GM19025 (cell line): Measurements from ENCODE around the gene MTURN.

ENCODE experiments used
- ATAC-seq: cut with Tn5 transposase; IDR thresholded peaks from one replicate; pipeline ENCODE4 v1.9.1; 2021; ENCODE audit warnings: mild to moderate bottlenecking, low read depth, moderate library complexity; ENCODE audit not compliant: unreplicated experiment

MTURN gene

DNA sequence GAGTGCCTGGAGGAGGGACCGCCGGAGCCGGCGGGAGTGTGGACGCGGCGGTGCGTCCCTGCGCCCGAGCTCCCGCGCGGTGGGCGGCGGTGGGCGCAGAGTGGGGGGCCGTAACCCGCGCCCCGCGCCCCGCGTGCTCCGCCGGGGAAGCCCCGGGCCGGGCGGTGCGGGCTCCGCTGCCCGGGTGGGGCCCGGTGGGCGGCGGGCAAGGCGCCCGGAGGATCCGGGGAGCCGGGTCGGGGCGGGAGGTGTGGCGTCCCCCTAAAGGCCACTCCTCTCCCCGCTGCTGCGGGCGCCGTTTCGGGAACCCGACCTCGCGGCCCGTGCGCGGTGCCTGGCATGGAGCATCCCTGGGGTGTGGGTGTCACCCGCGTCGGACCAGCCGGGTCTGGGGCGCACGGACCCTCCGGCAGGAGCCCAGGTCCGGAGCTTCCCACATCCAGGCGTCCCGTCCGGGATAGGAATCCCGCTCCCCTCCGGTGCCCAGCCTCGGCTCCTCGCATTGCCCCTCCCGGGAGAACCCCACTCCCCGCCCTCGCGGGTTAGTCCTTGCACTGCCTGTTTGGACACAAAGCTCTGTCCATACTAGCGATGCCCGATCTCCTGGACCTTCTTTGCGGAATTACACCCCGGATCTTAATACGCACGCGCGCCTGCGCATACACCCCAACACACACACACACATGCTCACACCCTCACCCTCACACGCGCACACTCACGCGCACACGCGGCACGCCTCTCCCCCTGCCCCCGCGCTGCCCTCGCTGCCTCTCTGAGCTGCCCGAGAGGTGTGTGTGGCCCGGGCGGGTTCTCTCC, 723 bp downstream of the MTURN start:
- ATAC-seq = peak; percentile 11

DNA sequence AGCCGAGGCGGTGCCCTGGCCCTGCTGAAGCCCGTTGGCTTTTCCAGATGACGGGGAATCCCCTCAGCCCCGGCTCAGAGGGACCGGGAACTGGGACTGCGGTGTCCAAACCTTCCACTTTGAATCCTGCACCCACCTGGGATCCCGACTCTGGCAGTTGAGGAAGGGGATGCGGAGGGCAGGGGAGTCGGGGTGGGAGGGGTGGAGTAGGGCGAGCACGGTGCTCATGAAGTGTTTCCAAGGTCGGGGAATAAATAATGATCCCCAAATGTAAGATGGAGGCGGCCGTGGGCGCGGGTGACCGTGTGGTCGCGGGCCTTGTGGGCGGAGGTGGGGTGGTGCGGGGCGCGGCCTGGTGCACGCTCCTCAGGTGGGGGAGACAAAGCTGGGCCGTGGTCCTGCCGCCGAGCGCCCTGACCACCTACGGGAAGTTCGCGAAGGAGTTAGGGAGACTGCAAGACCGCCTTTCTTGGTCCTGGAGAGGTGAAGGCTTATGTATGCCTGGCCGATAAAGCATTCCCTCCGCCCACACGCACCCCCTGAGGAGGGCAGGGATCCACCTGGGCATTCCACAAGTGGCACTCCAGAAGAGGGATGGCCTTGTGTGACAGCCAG, 1.4 kb downstream of the MTURN start:
- no peak for ATAC-seq

DNA sequence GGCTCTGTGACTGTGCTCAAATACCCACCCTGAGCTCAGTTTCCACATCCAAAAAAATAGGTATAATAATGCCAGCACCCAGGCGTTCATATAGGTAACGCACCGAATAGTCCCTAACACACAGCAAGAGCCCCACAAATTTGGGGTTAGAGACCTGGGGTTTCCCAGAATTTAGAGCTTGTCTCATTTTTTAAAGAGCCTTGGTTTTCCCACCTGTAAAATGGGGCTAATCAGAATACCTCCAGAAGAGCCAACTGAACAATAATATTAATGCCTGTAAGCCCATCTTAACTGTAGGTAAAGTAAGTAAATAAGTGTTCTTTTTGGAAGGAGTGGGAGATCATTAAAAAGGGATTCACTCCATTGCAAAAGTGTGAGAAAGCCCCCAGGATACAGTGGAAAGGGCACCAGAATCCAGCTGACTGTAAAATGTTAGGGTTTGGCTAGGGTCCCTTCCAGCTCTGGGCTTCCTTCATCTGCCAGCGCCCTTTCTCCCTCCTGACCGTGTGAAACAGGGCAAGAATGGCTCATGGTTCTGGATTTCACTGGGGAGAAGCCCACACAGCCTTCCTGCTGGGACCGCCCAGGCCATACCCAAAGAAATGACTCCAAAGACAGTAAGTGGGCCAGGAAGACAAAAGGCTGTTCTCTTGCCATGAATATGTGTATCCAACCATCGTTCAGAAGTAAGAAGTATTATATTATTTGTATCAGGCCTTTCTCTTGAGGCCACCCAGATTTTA, 2.1 kb downstream of the MTURN start:
- ATAC-seq = no peak

DNA sequence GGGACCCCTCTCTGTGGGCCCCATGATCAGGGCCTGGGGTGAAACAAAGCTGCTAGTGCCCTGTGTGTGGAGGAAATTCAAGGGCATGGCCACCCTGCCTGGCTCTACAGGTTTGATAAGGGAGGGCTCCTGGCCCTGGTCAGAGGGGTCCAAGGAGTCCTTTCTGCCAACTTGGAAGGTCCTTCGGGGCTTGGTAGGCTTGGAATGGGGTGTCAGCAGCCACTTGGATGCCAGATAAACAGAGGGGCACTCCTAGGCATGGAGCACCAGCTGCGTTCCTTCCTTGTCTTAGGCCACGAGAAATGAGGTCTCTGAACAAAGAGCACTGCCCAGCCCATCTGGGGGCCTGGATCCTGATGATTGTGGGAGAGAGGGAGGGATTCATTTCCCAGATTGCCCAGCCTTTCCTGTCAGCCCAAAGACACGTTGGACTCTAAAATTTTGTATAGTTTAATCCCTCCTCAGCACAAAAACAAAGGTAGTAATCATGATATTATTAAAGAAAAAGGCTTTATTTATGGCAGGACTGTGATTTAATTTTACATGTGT, 5.1 kb downstream of the MTURN start:
- no peak for ATAC-seq

DNA sequence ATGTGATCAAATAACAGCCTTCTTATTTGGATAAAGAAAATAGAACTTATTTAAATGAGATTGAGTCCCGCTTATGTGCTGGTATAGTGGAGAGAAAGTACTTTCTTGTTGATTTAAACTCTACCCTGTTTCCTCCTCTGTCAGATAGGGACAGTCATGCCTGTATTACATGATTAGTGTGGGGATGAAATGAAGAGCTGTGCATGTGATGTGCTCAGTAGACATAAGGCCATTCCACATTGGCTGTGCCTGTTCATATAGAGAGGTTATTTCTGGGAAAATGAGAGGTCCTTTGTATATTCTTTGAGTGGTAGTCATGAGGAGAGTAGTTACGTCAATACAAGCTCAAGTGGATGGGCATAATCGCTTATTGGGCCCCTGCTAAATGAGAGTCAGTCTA, 5.7 kb downstream of the MTURN start:
- no peak for ATAC-seq

DNA sequence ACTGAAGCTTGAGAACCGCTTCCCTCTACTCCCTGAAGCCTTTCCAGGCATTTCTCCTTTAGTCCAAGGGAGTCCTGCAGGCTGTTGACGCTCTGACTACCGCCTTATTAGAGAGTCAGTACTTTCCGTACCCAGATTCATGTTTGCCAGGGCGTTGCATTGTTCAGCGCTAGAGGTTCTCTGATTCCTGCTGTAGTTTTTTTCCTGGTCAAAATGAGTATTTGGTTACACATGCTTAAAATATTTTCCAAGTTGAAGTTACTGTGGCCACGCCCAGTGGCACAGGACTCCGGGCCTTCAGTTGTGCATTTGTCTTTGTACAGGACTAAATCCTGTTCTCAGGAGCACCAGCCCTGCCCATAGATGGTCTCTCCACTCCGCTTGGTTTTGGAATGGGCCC, 7.9 kb downstream of the MTURN start:
- no peak for ATAC-seq

DNA sequence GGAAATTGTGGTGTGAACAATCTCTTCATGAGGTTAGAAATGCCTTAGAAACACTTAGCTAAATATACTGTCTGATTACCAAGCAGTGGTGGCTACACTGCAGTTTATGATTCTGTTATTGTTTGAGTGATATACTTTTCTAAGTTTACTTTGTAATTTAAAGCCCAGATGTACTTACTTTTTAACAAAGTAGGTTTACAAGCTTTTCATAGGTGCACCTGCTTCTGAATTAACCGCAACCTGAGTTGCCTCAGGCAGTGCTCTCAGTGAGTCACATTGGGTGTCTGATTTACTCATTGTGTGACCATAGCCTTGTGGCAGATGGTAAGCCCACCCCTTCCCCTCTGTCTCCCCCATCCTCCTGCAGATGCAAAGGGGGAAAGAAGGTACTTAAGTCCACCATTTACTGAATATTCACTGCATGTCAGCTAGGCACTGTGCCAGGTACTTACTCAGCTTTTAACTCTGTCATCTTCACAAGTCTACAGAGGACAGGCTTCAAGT, 9.0 kb downstream of the MTURN start:
- no peak for ATAC-seq

DNA sequence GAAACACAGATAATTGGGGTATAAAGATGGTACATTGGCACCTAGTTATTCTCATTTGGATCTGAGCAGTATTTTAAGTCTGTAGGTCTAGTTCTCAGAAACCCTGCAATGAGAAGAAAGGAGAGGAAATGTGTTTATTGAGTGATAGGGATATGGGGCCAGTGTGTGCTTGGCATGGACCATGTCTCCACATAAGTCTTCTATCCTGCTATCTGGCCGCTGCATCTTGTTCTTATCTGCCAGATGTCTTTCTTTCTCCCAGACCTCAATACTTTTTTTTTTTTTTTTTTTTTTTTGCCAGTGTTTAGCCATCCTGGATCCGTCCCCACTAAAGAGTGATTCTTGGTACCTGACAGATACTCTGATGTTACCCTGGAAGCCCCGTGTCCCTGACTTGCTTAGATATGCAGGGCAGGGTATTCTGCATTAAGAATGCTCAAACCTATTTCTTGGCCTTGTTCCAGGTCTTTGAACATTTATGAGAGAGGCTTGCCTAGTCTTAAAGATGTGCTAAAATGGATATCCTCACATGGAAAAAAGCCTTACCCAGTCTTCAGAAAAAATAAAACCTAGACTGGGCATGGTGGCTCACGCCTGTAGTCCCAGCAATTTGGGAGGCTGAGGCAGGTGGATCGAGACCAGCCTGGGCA, 10.0 kb downstream of the MTURN start:
- no peak for ATAC-seq

DNA sequence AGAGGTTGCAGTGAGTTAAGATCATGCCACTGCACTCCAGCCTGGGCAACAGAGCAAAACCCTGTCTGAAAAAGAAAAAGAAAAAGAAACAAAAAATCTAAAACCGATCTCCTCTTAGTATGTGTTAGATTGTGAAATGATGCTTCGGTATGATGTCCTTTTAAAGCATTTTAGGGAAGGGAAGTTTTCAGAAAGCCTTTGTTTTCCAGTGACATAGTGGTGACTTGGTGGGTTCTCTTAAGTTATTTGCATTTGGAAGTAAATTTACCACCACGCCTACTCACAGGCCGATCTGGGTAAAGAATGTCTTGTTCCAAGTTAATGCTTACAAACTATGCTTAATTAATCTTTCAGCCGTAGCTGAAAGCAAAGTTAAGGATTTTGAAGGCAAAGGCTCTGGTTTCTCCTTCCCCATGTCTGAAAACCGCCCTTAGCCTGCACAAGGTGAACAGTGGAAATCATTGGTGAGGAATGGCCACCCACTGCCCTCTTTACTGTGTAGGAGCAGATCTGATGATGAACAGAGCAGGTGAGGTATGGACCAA, 10.7 kb downstream of the MTURN start:
- no peak for ATAC-seq

DNA sequence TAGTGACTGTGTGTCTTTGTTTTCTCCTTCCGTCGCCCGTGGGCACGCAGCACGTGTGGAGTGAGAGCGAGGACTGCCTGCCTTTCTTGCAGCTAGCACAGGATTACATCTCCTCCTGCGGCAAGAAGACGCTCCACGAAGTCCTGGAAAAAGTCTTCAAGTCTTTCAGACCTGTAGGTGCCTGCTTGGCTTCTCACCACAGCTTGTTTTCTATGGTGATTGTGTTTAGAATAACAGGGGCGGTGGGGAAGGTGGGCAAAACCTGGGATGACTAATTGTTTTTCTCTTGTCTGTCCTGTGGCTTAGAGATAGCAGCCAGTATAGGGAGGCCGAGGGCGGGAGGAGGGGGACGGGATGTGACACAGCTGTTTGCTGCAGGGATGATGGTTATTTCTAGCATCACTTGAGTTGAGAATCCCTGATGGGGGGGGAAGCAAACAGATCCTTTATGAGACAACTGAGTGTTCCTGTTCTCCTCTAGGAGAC, 11.4 kb downstream of the MTURN start:
- no peak for ATAC-seq

DNA sequence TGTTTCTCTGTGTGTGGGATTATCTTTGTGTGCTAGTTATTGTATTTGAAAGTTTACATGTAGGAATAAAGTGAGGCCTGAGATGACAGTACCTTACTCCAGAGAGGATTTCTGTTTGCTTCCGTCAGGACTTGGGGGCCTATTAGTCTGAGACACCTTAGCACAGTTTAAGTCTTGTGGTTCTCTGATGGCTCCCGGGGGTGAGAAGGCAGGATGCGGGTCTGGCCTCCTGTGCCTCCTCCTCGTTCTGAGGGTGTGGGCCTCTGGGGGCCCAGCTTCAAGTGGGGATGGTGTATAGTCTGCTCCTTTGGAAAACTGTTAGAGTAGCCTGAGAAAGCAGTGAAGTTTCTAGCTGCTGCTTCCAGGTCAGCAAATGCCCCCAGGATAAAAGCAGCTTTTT, 12.4 kb downstream of the MTURN start:
- ATAC-seq = no peak

DNA sequence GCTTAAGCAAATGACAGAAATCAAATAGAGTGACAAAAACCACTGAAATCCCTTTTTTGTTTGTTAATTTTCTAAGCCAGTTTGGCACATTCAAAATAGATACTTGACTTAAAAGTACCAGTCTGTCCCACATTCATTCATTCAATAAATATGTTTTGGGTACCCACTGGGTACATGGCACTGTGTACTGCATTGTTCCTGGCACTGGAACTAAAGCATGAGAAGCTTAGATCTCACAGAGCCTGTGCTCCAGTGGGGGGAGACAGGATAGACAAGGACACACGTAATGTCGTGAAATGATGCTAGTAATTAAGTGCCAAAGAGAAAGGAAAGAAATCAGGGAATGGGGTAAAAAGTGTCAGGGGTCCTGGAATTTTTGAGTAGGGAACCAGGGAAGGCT, 13.0 kb downstream of the MTURN start:
- no peak for ATAC-seq

DNA sequence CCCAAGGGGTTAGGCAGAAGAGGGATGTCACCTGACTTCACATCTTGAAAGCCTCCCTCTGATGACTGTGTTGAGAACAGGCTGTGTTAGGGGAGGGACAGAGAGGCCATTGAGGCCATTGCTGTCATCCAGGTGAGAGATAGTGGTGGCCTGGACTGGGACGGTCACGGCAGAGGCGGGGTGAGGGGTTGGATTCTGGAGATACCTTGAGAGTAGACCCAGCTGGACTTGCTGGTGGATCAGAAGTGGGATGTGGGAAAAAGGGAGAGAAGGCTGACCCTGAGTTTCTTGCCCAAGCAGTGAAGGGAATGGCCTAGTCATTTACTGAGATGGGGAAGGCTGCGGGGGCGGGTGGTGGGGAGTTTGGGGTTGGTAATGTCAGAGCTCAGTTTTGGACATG, 13.6 kb downstream of the MTURN start:
- no peak for ATAC-seq

DNA sequence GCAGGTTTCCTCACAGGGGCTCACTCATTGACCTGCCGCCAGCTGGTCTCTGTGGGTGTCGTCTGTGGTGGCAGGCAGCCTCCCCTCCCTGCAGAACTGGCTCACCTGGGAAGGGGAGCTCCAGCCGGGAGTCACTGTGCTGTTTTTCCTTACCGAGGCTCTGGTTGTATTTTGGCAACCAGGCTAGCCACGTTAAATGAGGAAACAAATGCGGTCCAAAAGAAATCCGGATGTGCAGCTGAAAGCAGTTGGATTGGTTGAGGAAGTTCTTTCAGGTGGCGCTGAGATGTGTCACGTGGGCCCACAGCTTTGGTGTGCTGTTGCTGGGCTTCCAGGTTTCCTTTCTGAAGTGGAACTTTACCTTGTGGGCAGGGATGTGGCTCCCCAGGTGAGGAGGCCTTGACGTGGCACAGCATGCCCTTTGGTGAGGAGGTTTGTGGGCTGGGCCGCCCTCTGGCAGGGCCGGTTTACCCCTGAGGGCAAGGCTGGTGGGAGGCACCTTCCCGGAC, 14.2 kb downstream of the MTURN start:
- ATAC-seq = no peak

DNA sequence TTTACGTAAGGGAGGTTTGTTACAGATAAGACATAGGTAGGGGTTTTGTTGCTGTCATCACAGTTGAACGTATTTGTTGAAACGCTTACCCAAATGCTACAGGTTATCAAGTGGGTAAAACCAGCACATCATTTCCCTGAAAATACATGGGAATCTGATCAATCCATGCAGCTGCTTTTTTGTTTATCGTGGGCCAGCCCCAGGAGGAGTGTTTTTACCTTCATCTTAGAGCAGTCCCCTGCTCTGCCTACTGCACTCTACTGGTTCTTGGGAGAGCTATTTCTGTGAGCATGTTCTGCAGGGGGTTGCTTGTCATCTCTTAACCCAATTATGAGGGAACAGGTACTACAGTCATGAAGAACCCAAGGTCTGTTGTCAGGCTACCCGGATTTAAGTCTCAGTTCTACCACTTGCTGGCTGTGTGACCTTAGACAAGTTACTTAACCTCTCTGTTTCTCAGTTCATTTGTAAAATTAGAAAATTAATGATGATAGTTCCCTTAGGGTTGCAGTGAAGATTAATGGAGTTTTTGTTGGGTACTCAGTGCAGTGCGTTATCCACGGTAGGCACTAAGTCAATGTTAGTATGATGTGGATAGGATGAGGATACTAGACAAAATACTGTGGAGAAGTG, 15.0 kb downstream of the MTURN start:
- no peak for ATAC-seq

DNA sequence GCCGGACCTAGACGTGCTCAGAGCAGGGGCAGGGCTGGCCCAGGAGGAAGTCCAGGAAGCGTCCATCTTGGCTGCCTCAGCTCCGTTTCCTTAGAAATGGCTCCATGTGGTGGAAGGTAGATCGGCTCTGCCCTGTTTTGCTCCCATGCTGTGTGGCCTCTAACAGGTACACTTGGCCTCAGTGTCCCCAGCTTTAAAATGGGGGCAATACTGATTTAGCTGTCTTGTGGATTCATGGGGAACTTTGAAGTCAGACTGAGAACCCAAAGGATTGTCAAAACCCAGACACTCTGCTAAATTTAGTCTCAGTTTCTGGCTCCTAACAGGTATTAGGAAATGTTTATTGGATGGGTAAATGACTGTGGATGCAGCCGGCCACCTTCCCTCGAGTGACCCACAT, 15.9 kb downstream of the MTURN start:
- no peak for ATAC-seq

DNA sequence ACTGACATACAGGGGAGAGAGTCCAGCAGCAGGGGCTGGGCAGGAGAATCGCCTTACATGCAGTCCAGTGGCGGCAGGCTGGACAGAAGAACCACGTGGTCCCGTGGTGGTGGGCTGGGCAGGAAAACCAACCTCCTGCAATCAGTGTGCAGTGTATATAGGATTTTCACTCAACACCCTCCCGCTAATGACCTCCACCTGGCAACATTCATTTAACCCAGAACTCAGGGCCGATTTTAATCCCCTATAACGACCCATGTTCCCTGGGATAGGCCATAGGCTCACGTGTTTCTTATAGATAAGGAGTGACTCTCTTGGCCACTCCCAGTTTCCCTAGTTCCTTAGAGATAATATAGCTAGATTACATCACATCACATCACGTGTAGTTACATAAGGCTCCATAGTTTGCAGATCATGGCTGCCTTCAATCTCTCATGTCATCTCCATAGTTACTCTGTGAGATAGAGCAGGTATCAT, 19.4 kb downstream of the MTURN start:
- ATAC-seq = no peak

DNA sequence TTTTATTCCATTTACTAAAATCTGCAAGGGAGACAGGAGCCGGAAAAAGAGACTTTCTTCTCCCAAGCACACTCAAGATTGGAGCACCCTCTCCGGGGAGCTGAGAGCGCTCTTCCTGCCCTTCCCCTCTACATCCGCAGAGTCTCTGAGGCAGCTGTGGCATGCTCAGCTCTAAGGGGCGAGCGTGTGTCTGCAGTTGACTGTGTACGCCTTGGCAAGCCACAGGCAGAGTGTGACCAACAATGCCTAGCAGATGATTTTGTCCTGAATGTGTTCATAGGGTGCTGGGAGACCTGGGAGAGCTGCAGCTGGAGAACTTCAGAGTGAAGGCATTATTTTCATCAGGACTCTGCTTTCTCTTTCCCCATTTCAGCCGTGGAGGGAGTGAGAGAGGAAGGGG, 20.7 kb downstream of the MTURN start:
- ATAC-seq = no peak

DNA sequence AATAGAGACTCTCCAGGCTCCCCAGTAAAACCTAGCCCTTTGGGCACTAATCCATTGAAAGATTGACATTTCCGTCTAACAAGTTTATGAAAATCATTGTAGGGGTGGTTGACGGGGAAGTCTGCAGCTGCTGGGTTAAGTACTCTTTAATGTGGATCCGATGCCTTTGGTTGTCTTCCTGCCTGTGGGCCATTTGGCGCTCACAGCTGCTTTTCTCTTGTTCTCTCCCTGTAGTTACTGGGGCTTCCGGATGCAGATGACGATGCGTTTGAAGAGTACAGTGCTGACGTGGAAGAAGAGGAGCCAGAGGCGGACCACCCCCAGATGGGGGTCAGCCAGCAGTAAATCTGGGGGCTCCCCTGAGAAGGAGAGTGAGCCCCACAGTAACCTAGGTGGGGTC, 22.4 kb downstream of the MTURN start:
- no peak for ATAC-seq
